ENCODE measurements around the gene C6orf47. TPM values are rescaled to one million over a fixed set of nuclear protein-coding genes. Genes with fewer than 3 reads are reported as not detected.

C6orf47 gene
- total and polyA plus RNA-seq, 4 donors: 2.0 to 10.8 (median 7.4) TPM

GRCh38 chr6:31614684-31615578 lies 45.6 kb downstream of the C6orf47 start, which contains the start of gene AIF1:
Gene AIF1, plus strand, starts transcription at chr6:31615234. Its CDS starts 96 bp downstream, at chr6:31615330.
- no peak for DNase-seq (ENCODE audit: low spot score)
- WGBS: 62% methylated on average over 6 of the region's 6 CpGs
- H3K4me3 ChIP-seq (ENCODE audit: low read depth in 1 of 3, low read length in 3 of 3): peak within 1 kb of the TSS in 1 of 3 donors; percentile 22
- peak within 1 kb of the TSS; percentile 2 to 6 for H3K27ac ChIP-seq (ENCODE audit: low read depth in 1 of 2, low read length in 2 of 2)
- no peak for TF ChIP-seq ATF3 (IDR thresholded peaks at IDR 0.05)
- peak; percentile 72 to 82 for TF ChIP-seq HNF4A (conservative IDR thresholded peaks at IDR 0.05)
- TF ChIP-seq NR2F2 (IDR thresholded peaks at IDR 0.05): no peak
- no peak for TF ChIP-seq FOXA1 (IDR thresholded peaks at IDR 0.05)
- peak in 1 of 2 donors; percentile 4 for TF ChIP-seq RAD21 (IDR thresholded peaks at IDR 0.05)
- TF ChIP-seq GABPA (IDR thresholded peaks at IDR 0.05 in 1 of 2, conservative IDR thresholded peaks at IDR 0.05 in 1 of 2): peak in 1 of 2 donors; percentile 26
- no peak for TF ChIP-seq ZBTB33 (IDR thresholded peaks at IDR 0.05)
- peak; percentile 44 for TF ChIP-seq SP1 (IDR thresholded peaks at IDR 0.05)
- no peak for TF ChIP-seq REST (IDR thresholded peaks at IDR 0.05)
- TF ChIP-seq JUND (IDR thresholded peaks at IDR 0.05): no peak
- no peak for TF ChIP-seq FOXA2 (IDR thresholded peaks at IDR 0.05)
- TF ChIP-seq MAX (IDR thresholded peaks at IDR 0.05): peak; percentile 13
- peaks cover 3 to 16% (median 12%) of the 10 kb centered on the region in 4 donors for H3K4me1 ChIP-seq (ENCODE audit: control insufficient read depth in 4 of 4, insufficient read depth in 4 of 4, low read length in 3 of 4)
- no peak within 1 kb of the TSS for H3K9ac ChIP-seq (ENCODE audit: low read depth in 1 of 2, low read length in 2 of 2)
- no peaks in the 10 kb centered on the region for H3K36me3 ChIP-seq (ENCODE audit: control insufficient read depth in 4 of 4, insufficient read depth in 3 of 4, low read depth in 1 of 4, low read length in 3 of 4)
- H3K27me3 ChIP-seq (ENCODE audit: control insufficient read depth in 4 of 4, insufficient read depth in 4 of 4, low read length in 3 of 4): no peaks in the 10 kb centered on the region
- no peaks in the 10 kb centered on the region for H3K9me3 ChIP-seq (ENCODE audit: control insufficient read depth in 4 of 4, low read length in 3 of 4)

GRCh38 chr6:31614075-31614619 lies 46.4 kb downstream of the C6orf47 start:
- no peaks in the 10 kb centered on the region for H3K36me3 ChIP-seq (ENCODE audit: control insufficient read depth in 4 of 4, insufficient read depth in 3 of 4, low read depth in 1 of 4, low read length in 3 of 4)
- H3K4me3 ChIP-seq (ENCODE audit: low read depth in 1 of 3, low read length in 3 of 3): no peak overlapping the region
- H3K9ac ChIP-seq (ENCODE audit: low read depth in 1 of 2, low read length in 2 of 2): no peak overlapping the region
- no peaks in the 10 kb centered on the region for H3K9me3 ChIP-seq (ENCODE audit: control insufficient read depth in 4 of 4, low read length in 3 of 4)
- H3K4me1 ChIP-seq (ENCODE audit: control insufficient read depth in 4 of 4, insufficient read depth in 4 of 4, low read length in 3 of 4): peaks cover 3 to 16% (median 12%) of the 10 kb centered on the region in 4 donors
- H3K27ac ChIP-seq (ENCODE audit: low read depth in 1 of 2, low read length in 2 of 2): no peak overlapping the region
- 76% methylated on average over 8 of the region's 8 CpGs for WGBS
- DNase-seq (ENCODE audit: low spot score): no peak
- no peaks in the 10 kb centered on the region for H3K27me3 ChIP-seq (ENCODE audit: control insufficient read depth in 4 of 4, insufficient read depth in 4 of 4, low read length in 3 of 4)
- no peak for TF ChIP-seq RAD21 (IDR thresholded peaks at IDR 0.05)
- TF ChIP-seq CTCF (IDR thresholded peaks at IDR 0.05; ENCODE audit: low read depth, low read length, missing input control): no peak
- no peak for TF ChIP-seq YY1 (IDR thresholded peaks at IDR 0.05)
- TF ChIP-seq NR2F2 (IDR thresholded peaks at IDR 0.05): no peak
- TF ChIP-seq SP1 (IDR thresholded peaks at IDR 0.05): no peak
- TF ChIP-seq MAX (IDR thresholded peaks at IDR 0.05): no peak
- TF ChIP-seq TAF1 (conservative IDR thresholded peaks at IDR 0.05): no peak
- no peak for TF ChIP-seq ZBTB33 (IDR thresholded peaks at IDR 0.05)
- no peak for TF ChIP-seq HNF4A (conservative IDR thresholded peaks at IDR 0.05)
- no peak for TF ChIP-seq JUND (IDR thresholded peaks at IDR 0.05)
- TF ChIP-seq FOXA1 (IDR thresholded peaks at IDR 0.05): no peak
- TF ChIP-seq EGR1 (IDR thresholded peaks at IDR 0.05; ENCODE audit: low read depth in 2 of 2): no peak
- no peak for TF ChIP-seq RXRA (IDR thresholded peaks at IDR 0.05)
- no peak for TF ChIP-seq HNF4G (IDR thresholded peaks at IDR 0.05)
- no peak for TF ChIP-seq ATF3 (IDR thresholded peaks at IDR 0.05)
- TF ChIP-seq FOXA2 (IDR thresholded peaks at IDR 0.05): no peak

Data from liver (tissue), 9 donors.